Activated T-helper 1 cell treated with anti-CD3 and anti-CD28 coated beads, Interleukin-2, amount 50 U/mL, for 16 hours (primary cell): Measurements from ENCODE around the gene SF1.

Source experiments
- DNase-seq, 2 donors: peaks; one replicate each; pipeline ENCODE4 v3.0.0-alpha.2; 2020; ENCODE audit warnings: low read depth in 1 of 2, low spot score in 1 of 2

SF1 gene

DNA sequence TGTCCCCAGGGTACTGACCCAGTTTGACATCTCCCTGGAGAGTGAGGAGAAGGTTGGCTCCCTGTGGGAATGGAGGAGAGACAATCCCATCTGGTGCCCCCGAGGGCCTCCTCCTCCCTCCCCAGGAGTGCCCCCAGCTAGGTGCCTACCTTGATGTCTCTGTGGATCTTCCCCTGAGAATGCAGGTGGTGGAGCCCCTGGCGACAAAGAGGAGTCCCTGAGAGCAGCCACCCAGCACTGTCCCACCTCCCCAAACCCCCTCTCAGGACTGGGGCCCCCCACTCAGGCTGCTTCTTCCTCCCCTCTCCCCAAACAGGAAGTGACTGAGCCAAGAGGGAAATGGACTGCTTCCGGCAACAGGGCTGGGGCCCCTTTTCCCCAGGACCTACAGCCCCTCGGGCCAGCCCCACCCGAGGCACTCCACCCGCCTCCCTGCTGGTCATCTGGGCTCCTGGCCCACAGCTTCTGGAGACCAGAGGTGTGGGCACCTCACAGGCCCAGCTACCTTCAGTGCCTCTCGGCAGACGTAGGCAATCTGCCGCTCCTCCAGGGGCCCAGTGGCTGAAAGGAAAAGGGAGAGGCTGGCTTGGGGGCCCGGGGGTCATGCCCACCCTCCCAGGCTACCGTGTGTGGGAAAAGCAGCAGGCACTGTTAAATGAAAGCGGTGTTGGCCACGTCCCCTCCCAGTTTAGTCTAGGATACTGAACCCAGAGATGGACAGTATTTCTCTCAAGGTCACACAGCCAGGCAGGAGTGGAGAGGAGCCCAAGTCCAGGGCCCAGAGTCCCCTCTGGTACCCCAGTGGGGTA, 23.4 kb upstream of the SF1 start:
- no peak for DNase-seq

DNA sequence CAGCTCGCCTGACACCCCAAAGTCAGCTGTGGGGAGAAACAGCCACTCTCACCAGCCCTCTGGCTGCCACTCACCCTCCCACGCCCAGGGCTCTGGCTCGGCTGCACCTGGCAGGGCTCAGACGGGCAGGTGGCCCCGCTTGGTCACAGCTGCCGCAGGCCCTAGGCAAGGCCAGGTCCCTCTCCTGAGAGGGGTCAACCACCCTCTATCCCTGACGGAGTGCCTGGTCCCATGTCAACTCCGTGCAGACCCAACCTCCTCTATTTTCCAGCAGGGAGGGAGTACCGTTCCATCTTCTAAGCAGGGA, 22.8 kb upstream of the SF1 start:
- DNase-seq: no peak

DNA sequence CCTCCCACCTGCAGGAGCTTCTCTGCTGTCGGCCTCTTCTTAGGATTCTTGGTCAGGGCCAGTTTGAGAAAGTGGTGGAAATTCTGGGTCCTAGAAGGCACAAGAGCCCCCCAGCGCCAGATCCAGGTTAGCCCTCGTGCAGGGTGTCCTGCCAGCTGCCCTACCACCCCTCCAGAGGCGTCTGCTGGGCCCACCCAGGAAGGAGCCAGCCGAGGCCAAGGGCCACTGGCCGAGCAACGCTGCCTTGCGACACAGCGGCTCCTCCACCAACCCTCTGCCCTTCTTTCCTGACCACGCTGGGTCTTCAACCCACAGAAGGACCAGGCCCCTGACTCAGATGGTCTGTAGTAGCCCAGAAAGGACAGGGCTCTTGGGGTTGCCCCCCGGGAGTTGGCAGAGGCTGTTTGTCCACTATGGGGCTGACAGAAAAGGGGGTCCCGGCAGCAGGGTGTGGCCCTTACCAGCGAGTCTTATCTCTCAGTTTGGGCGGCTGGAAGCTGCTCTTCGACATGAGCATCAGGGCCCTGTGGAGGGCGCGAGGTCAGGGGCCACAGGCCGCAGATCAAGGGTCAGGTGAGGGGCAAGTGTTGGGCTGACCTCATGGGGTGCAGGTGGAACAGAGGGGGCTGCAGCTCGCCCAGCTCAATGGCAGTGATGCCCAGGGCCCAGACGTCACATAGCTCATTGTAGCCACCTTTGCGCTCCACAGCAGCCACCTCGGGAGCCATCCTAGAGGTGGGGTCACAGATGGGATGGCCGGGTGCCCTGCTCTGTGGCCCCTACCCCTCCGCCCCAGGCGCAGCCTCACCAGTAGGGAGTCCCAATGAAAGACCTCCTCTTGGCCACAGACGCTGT, 22.2 kb upstream of the SF1 start:
- no peak for DNase-seq

DNA sequence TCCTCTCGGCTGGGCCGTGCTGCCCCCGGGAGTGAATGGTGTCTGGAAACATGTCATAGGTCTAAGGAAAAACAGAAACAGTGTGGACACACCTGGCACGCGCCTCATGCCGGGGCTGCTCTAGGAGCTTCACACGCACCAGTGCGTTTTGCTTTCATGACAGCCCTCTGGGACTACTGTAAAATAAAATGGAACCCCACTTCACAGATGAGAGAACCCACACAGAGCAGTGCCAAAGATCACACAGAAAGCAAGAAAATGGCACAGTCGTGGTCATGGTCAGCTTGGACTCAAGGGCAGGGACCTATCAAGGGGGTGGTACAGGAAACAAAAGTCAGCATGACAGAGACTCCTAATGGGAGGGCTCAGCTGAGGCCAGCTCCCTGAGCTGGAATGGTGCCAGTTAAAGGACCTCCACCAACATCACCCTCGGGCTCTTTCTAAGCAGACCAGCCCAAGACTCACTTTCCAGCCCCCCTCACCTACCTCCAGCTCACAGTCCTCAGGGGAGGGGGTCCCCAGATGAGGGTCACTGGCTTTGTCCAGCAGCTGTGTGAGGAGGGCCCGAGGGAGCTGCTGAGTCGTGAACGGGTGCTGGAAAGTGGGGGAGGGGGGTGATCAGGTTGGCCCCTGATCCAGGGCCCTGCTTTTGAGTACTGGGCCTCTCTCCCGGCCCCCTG, 21.4 kb upstream of the SF1 start:
- no peak for DNase-seq

DNA sequence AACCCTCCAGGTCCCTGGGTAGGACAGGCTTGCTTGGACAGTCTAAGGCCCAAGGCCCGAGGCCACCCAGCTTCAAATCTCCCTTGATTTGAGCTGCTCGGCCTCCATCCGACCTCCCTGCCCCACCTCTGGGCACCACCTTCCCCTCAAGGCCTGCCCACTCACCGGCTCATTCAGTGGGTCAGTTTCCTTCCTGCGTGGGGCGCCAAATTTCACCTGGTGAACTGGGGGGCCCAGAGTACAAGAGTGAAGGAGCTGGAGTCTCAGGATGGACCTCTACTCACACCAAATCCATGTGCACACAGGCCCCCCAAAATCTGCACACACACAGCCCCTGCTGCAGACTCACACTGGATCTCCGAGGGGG, 20.9 kb upstream of the SF1 start:
- no peak for DNase-seq

DNA sequence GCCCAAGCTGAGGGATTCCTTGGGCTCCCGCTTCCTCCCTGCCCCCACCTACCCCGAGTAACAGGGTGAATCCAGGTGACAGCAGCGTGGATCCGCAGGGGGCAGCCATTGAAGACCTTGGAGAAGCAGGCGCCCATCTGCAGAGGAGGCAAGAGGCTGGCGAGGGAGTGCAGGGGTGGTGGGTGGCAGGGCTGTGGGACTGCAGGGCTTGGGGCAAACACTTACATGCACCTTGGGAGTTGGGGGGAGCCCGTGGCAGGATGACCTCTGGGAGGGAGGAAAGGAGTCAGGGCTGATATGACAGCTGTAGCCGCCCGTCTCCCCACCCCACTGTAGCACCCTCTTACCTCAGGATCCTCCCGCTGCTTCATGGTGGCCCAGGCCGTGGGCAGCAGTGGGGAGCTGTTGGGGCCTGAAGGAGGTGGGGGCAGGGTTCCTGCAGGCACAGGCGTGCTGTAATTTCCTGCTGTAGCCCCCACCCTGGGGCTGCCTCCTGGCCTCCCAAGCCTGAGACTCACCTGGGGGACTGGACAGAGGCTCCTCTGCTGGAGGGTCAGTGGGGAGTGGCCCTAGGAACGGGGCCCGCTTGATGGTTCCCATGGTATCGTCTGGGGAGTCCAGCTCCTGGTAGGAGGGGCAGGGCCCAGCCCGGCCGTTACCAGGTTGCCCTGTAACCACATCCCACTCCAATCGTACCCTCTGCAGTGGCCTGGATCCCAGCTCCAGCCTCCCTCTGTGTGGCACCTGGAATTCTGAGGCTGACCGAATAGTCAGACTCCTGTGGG, 18.6 kb upstream of the SF1 start:
- no peak for DNase-seq

DNA sequence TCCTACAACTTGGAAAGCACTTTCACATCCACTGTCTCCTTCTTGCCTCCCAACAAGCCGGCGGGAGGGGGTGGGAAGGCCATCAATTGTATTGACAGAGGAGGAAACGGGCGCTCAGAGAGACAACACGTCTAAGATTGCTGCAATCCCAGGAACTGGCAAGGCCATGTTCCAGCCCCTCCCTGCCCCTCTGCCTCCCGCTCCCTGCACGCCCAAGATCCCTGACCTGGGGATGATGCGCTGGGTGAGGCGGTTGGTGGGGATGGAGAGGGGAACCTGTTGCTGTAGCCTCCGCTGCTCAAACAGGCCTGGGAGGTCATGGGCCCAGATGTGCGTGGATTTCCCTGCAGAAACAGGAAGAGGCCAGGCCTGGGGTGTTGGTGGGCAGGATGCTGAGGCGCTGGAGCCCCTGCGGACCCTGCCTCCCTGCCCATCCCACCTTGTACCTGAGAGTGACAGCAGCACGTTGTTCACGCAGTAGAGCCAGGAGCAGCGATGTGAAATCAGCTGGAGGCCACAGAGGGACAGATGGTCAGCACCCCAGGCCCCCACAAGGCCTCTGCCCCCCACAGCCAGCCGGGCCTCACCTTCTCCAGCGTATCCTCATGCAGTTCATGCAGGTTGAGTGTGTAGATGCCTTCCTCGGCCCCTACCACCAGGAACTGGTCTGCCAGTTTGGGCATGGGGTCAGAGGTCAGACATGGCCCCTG, 17.9 kb upstream of the SF1 start:
- DNase-seq: no peak

DNA sequence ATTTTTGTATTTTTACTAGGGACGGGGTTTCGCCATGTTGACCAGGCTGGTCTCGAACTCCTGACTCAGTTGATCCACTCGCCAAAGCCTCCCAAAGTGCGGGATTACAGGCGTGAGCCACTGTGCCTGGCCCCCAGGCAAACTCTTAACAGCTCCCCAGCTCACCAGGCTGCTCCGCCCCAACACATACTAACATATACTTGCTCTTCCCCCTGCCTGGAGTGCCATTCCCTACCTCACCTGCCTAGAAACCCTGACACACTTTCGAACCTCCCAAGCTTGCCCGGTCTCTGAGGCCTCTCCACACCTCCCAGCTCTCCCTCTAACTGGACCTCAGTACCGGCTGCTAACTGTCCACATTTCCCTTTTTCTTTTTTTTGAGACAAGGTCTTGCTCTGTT, 16.2 kb upstream of the SF1 start:
- DNase-seq: no peak

DNA sequence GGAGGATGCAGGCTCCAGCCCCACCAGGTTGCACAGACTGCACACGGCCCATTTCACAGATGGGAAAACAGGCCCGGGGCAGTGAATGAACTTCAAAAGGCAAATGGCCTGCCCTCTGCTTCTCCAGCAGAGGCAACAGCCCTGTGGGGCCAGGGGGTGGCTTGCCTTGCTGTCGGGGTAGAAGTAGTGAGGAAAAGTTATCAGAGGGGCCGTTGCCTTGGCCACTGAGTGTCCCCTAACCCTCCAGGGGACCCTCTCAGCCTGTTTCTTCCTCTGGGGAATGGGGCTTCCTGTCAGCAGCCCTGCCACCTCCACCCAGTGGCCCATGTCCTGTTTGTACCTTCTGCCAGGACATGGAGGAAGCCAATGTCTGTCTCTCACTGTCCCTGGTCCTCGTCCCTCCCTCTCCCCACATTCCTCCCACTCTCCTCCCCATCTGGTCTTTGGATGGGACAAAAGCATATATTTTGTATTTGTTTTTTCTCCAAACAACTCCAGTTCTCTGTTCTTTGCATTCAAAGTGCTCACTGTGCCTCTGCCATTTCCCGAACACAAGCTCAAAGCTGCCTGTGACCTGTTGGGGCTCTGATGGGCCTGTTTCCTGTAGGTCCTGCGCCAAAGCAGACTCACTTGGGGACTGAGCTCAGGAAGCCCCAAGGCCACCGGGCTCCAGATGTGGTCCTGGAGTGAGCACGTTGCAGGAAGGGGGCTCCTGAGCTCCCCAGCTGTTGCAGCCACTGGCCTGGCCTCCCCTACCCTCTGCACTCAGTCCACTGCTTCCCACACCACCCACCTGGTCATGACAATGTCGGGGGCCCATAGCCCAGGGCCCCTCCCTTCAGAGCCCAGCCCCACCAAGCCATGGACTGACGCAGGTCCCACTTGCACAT, 15.2 kb upstream of the SF1 start:
- DNase-seq: no peak

DNA sequence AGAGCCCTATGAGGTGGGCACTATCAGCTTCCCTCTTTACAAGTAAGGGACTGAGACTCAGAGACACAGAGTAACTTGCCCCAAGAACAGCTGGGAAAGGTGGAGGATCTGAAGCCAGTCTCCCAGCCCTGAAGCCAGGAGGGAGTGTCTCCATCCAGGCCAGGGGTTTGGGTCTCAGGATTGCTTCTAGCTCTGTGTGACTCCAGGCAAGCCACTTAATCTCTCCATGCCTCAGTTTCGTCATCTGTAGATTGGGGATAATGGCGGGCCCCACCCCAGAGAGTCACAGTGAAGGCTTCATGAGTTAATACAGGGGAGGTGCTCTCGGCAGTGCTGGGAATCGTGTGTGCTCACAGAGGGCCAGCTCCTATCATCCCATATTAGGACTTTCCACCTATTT, 14.1 kb upstream of the SF1 start:
- DNase-seq: no peak

DNA sequence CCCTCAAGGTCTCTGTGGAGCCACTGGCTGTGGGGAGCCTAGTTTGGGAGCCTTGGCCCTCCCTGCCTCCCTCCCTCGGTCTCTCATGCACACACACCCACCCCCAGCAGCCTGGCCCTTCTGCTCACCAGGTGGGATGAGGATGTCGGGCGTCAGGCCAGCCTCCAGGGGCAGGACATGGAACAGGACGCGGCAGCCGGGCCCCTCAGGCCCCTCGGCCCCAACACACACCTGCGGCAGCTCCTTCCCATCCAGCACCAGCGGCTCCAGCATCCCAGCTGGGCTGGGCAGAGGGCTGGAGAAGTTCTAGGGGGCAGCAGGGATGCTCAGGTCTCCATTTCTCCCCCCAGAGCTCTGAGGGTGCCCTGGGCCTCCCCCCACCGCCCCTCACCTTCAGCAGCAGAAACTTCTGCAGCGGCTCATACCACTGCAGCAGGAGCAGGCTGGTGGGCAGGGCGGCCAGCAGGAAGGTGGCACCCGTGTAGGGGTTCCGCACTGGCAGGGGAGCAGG, 13.5 kb upstream of the SF1 start:
- no peak for DNase-seq

DNA sequence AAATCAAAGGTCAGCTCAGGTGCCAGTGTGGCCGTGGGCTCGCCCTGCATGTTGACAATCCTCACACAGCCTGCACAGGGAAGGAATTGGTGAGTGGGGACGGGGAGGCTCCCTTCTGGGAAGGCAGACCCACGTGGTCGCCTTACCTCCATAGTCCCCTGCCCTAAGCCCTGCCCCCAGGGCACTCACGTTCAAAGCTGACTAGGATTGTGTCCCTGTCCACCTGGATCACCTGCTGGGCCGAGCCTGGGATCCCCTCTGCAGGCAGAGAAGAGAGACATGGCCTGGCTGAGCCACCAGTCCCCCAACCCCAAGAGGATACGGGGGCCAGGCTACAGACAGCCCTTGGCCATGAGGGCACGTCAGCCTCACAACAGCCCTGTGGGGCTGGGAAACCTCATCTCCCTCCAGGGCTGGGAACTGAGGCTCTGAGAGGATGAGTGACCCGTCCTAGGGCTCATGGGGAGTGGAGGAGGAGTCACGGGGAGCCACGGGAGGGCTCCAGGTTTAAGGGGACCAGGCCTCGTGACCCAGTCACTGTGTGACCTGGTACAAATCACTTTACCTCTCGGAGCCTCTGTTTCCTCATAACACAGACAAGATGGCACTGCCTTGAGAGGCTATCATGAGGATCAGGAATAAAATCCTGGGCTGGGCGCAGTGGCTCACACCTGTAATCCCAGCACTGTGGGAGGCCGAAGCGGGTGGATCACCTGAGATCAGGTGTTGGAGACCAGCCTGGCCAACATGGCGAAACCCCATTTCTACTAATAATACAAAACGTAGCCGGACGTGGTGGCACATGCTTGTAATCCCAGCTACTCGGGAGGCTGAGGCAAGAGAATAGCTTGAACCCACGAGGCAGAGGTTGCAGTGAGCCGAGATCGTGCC, 12.1 kb upstream of the SF1 start:
- no peak for DNase-seq

DNA sequence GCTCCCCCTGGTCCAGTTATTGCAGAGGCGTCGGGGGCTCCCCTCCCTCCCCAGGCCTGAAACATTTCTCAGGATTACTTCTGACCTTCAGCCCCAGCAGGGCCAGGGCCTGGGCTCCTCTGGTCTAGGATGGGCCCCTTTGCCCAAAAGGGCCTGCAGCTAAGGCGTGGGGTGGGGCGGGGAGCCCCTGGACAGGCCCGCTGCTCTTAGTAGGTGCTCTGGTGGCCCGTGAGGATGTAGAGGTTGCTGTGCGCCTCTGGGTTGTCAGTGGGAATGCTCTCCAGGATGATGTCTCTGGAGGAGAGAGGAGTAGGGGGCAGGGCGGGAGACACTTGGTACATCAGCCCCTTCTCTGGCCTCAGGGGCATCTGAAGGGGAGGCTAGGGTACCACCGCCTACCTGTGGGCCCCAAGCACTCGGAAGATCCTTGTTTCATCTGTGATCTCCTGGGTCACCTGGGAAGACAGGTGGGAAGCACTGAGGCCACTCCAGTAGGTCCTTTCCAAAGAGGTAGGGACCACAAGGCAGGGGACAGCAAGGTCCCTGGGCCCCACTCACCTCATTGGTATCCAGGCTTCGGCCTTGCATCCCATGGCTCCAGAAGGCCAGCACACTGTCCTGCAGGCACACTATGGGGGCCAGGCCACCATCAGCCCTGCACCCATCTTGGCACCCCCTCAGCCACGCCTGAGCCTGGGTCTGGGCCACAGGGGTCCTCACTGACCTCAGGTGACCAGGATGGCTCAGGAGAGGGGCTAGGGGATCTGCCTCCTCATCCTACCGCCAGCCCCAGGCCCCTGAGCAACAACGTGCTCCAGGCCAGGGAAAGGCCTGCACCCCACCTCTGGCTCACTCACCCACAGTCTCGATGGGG, 11.2 kb upstream of the SF1 start:
- no peak for DNase-seq

DNA sequence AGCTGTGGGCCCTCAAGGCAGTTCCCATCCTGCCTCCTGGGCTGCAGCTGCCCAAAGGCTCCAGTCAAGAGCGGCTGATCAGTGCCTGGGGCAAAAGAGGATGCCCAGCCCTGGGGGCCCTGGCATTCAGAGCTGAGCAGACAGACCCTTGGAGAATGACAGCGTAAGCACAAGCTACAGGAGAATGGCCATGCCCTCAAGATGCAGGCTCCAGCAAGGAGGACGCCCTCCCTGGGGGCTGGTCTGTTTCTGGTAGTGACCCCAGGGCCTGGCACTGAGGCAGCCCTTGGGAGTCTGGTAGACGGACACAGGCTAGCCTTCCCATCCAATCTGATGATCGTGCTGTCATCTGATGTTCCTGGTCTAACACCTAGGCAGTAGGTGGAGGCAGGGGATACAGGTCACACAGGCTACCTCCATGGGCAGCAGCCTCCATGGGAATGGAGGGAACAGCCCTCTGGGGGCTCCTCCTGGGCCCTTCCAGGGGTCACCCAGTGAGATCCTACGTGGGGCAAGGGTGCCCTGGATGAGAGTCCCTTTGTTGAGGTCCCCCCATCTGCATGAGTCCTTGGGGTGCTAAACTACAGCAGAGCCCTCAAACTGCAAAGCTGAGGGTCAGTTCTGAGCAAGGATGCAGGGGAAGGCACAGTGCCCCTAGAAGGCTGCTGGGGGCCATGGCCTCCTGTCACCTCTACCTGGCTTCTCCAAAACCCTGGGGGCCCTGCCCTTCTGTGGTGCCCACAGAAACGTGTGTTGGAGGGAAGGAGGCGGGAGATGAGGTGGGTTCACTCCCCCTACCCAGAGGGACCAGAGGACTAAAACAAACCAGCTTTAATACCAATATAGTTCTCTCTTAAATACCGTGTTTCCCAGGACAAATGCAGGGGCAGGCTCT, 10.2 kb upstream of the SF1 start:
- DNase-seq: no peak

DNA sequence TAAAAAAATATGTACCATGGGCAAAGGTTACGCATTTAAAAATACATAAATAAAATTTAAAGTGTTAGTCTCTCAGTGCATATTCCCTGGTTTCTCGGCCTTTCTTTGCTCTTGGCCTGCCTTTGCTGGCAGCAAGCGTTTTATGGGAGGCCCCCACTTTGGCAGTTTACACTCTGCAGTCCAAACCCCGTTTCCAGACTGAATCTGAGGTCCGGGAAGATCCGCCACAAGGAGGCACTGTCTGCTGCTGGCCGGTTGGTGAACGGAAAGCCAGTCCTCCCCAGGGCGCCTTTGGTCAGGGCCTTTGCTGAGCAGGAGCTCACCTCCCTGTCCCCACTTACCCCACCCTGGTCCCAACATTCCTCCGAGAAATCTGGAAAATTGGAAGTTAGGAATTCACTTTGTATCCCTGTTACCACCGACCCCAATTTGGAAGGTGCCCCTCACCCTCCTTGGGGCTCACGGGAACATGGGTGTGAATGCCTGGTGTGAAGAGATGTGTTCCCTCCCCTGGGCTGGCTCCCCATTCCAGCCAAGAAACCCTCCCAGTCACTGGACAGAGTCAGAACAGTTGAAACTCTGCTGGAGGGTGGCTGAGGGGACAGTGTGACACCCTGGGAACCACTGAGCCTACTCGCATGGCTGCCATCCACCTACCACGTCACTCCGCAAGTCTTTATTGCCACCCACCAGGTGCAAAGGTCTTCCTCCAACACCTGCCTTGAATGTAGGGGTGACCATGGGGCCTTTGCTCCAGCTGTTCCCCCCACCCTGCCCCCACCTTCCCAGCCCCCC, 9.4 kb upstream of the SF1 start:
- DNase-seq: peak in 1 of 2 donors; percentile 37

DNA sequence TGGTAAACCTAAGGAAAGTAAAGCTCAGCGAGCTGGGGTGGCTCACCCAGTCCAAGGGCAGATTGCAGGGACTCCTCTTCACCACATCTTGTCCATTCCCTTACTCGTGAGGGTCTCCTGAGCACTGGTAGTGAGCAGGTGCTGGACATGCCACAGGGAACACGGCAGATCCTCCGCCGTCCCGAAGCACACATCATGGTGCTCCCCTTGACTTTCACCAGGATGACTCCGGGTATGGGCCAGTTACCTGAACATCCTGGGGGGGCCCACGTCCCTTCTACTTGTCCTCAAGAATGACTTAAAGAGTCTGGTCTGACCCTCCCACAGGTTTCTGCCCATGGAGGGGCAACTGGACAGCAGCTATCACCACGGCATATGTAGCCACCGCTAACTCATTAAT, 8.0 kb upstream of the SF1 start:
- DNase-seq: no peak
